Lower leg skin (tissue), 3 donors: ENCODE data around the gene HSD3B1.

Experiments used
- CTCF ChIP-seq, 3 donors: fragments of 450-650 bp; IDR thresholded peaks; one replicate each; pipeline ENCODE4 v1.5.1; 2016; ENCODE audit warnings: antibody characterized with exemption in 3 of 3, mild to moderate bottlenecking in 3 of 3, moderate library complexity in 2 of 3
- POLR2A ChIP-seq, 2 donors: fragments of 450-650 bp; IDR thresholded peaks; one replicate each; pipeline ENCODE4 v1.6.1; 2016 to 2017; ENCODE audit warnings: antibody characterized with exemption in 2 of 2, mild to moderate bottlenecking in 1 of 2, moderate library complexity in 1 of 2

- TF ChIP-seq CTCF (IDR thresholded peaks at IDR 0.05) = no peak
- TF ChIP-seq POLR2A (IDR thresholded peaks at IDR 0.05) = no peak
Measured at GRCh38 chr1:119516680-119517079, 9.7 kb downstream of the HSD3B1 start.
